Measurements from ENCODE around the gene KIF18B.

DNA sequence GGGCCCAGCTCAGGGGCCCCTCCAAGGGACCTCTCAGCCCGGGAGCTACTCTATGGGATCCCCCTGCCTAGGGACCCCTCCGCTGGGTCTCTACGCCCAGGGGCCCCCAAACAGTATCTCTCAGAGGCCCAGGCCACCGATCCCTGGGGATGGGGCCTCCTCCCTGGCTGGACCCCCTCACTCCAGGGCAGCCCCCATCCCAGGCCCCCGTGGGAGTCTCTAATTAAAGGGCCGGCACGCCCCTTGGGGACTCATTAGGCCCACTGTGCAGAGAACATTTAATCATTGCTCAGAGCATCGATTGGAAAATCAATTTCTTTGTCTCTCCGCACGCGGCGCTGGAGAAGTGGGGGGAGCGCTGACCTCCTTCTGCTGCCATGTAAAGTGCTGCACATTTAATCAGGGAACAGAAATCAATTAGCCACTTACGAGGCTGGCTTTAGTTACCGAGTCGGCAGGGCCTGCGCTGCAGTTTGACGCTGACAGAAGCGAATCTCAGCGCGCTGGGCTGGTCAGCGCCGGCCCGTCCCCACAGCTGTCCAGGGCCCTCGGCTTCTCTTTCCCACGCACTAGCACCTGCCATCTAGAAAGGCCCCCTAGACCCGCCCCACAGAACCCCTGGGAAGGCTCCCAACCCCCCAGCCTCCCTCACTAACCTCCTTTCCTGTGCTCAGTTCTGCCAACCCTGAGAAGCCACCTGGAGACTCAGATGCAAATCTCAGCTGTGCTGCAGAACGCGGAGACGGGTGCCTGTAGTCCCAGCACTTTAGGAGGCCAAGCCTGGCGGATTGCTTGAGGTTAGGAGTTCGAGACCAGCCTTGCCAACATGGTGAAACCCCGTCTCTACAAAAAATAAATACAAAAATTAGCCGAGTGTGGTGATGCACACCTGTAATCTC, 40.7 kb upstream of the KIF18B start:
- TF ChIP-seq CTCF (conservative IDR thresholded peaks at IDR 0.05 in 1 of 2, IDR thresholded peaks at IDR 0.05 in 1 of 2; ENCODE audit: extremely low read depth in 1 of 2, insufficient read depth in 1 of 2, low read depth in 1 of 2, low read length in 2 of 2) (no peak), EZH2 (IDR thresholded peaks at IDR 0.05; ENCODE audit: borderline replicate concordance, low read length) (no peak)
